ENCODE results near the gene HYOU1.
"Not testable (repeated sequence)": the region's sequence is repeated elsewhere in the genome, so short reads cannot be mapped to it uniquely, and the experiment has no call there.

HYOU1 gene

DNA sequence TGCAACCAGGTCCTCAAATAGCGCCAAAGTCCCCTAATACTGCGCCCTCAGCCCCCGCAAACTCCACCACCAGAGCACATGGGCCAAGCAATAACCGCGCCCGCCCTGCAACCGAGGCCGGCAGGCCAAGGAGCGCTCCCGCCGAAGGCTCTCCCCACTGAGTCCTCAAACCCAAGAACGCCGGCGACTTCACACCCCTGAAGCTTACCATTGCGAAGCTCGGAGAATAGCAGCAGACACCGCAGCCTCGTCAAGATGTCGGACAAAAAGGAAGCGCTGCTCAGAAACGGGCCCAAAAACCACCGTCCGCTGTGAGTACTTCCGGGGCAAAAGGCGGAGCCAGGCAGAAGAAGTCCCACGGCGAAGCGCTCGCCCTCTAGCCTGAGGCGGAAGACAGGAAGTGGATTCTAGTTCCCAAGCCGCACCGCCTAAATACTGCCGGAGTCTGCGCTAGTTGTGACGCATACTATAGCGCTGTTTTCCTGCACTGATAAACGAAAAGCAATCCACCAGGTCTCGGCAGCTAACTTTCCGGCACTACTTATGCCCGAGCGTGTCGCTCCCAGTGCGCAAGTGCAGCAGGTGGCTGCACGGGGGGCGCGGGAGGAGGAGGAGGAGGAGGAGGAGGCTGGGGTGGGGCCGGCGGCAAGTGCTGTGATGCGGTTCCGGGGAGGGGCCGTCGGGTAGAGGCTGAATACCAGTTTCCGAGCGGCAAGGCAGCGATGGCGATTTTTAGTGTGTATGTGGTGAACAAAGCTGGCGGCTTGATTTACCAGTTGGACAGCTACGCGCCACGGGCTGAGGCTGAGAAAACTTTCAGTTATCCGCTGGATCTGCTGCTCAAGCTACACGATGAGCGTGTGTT is 38.7 kb downstream of the HYOU1 start, which contains the start of the genes RPS25 and TRAPPC4:
TSS of gene RPS25 (minus strand) at position 270 of the 865 bp plus-strand sequence. CDS start at position 211, 59 bp downstream.
TSS of gene TRAPPC4 (plus strand) at position 693 of the 865 bp plus-strand sequence. CDS start at position 723, 30 bp downstream.
- DNase-seq (ENCODE audit: low read depth) = peak; percentile 78

DNA sequence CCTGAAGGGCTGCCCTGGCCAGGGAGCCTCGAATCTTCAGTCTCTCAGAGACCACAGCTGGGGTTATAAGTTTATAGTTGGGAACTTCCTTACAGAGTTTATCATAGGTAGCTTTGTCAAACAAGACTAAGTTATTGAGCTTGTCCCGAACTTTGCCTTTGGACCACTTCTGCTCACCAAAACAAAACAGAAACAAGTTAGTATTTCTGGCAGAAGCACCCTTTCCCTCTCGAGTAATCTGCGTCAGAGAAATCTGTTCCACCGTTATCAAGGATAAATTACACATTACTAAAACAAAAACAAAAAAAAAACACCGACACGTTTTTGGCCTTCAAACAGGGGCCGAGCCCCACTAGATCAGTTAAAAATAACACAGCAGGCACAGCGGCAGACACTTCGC is 39.6 kb downstream of the HYOU1 start:
- DNase-seq (ENCODE audit: low read depth) = not testable (repeated sequence)

DNA sequence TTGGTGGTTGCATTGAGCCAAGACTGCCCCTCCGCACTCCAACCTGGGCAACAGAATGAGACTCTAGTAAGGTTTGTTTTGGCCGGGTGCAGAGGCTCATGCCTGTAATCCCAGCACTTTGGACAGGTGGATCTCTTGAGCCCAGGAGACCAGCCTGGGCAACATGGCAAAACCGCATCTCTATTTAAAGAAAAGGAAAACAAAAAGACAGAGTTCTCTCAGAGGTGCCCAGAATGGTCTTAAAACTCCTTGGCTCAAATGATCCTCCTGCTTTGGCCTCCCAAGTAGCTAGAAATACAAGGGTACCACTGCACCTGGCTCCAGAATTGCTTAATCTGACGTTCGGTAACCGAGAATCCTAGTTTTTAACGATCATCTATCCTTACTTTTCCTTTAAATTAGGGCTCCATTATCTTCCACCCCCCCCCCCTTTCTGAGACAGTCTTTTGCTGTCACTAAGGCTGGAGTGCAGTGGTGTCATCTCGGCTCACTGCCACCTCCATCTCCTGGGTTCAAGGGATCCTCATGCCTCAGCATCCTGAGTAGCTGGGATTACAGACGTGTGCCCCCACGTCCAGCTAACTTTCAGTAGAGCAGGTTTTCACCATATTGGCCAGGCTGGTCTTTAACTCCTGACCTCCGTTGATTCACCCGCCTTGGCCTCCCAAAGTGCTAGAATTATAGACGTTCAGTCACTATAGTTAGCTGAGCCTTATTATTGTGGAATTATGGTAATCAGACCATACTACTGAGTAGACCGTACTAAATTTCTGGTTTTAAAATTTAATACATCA is 40.6 kb downstream of the HYOU1 start:
- DNase-seq (ENCODE audit: low read depth) = no peak

DNA sequence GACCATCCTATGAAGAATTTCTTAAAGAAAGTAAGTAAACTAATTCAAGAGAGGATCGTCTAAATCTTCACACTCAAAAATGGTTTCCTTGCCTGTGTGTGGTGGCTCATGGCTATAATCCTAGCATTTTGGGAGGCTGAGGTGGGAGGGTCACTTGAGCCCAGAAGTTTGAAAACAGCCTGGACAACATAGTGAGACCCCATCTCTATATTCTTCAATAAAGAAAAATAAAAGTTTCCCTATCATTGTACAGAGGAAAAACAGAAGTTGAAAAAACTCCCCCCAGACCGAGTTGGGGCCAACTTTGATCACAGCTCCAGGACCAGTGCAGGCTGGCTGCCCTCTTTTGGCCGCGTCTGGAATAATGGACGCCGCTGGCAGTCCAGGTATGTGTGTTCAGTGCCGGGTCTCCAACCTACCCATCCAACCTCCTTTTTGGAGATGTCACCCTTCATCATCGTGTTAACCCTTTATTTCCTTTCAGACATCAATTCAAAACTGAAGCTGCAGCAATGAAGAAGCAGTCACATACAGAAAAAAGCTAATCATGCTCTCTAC is 41.9 kb downstream of the HYOU1 start:
- no peak for DNase-seq (ENCODE audit: low read depth)

DNA sequence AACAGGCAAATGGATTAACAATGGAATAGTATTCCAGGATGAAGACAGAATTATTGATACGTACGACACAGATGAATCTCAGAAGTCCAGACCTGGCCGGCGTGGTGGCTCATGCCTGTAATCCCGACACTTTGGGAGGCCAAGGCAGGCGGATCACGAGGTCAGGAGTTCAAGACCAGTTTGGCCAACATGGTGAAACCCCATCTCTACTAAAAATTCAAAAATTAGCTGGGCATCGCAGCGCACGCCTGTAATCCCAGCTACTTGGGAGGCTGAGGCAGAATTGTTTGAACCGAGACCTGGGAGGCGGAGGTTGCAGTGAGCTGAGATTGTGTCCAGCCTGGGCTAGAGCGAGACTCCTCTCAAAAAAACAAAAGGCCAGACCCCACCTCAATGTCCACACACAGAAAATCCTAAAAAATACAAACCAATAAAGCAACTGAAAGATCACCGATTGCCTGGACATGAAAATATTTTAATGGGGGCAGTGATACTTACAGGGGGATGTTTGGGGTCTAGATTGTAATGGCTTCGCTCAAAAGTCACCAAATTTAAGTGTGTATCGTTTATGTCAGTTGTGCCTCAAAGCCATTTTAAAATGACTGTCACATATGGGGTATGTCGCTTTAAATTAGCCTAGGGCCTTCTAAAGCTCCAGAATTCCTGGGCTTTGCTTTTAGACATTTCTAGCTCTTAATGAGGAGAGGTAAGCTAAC is 42.6 kb downstream of the HYOU1 start:
- DNase-seq (ENCODE audit: low read depth) = no peak

DNA sequence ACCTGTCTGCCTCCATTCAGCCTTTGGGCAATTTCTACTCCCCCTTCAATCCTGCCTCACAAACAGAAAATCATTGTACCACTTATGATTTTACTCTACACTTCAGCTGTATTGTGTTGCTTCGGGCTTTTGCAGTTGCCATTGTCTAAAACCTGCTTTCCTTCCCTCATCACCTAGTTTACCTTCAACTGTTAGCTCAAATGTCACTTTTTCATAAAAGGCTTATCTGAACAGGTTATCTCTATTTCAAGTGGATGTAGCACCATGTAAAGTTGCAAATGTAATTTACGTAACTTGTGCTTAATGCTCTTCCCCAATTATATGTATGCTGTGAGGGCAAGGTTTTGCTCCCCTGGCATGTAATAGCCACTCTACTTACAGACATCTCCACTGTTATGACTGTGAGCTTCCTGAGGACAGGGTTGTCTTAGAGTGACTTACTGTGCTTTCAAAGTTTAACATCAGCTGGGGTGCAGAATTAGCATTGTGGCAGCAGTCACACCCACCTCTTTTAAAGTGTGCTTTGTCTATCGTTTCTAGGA is 44.3 kb downstream of the HYOU1 start:
- DNase-seq (ENCODE audit: low read depth) = no peak

DNA sequence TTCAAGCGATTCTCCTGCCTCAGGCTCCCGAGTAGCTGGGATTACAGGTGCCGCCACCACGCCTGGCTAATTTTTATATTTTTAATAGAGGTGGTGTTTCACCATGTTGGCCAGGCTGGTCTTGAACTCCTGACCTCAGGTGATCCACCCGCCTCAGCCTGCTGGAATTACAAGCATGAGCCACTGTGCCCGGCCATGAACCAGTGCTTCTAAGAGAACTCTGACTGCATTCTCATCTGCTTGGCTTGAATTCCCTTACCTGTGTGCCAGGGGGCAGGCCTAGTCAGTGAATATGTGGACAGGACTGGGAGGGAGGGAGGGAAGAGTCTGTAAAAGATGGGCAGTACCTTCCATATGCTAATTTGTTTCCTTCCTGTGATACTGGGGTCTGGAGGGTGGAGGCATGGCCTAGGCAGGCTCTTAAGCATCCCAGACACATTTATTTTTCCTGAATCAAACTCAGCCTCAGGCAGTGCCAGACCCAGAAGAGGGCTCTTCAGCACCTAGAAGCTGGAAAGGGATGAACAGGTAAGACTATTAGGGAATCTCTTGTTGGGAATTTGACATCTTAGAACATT is 45.4 kb downstream of the HYOU1 start:
- no peak for DNase-seq (ENCODE audit: low read depth)

DNA sequence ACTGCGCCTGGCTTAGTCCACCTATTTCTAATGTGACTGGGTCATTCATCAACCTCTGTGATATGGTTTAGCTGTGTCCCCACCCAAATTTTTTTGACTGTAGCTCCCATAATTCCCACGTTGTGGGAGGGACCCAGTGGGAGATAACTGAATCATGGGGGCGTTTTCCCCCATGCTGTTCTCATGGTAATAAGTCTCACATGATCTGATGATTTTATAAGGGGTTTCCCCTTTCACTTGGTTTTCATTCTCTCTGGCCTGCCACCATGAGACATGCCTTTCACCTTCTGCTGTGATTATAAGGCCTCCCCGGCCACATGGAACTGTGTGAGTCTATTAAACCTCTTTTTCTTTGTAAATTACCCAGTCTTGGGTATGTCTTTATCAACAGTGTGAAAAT is 50.3 kb downstream of the HYOU1 start:
- DNase-seq (ENCODE audit: low read depth) = no peak

DNA sequence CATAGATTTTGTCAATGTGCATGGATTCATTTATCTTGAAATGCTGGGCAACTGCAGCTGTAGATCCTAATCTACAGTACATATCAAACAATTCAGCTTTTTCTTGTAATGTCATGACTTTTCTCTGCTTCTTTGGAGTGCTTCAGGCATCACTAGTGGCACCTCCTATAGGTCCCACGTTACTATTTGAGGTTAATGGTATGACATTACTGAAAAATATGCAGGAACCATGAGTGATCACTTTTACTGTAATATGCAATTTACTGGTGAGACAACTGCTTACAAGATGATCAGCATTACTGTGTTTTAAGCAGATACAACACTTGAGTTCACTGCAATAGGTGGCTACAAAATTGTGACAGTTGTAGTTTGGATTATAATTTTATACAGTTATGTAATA is 56.1 kb downstream of the HYOU1 start:
- DNase-seq (ENCODE audit: low read depth) = no peak

DNA sequence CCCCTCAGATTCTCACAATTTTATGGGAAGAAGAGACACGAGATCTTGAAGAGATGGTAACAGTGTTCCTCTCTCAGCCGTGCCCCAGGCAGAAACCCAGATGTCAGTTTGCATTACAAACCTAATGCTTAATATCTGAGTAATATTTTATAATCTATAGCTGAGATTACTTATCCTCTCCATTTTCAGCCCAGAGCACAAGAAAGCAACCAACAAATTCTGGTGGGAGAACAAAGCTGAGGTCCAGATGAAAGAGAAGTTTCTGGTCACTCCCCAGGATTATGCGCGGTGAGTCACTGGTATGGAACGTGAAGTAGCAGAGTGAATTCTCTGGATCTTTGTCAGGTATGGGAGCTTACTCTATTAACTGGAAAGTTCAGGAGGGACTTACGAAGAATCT is 58.2 kb downstream of the HYOU1 start:
- peak; percentile 68 for DNase-seq (ENCODE audit: low read depth)

DNA sequence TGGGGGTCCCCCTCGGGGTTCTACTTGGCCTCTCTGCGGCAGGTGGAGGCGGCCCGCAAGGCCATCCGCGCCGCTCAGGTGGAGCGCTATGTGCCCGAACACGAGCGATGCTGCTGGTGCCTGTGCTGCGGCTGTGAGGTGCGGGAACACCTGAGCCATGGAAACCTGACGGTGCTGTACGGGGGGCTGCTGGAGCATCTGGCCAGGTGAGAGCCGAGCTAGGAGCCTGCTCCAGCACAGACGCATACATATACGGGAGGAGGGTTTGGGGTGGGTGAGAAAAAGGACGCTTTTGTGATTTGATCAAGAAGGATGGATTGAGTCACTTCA is 58.7 kb downstream of the HYOU1 start:
- no peak for DNase-seq (ENCODE audit: low read depth)

DNA sequence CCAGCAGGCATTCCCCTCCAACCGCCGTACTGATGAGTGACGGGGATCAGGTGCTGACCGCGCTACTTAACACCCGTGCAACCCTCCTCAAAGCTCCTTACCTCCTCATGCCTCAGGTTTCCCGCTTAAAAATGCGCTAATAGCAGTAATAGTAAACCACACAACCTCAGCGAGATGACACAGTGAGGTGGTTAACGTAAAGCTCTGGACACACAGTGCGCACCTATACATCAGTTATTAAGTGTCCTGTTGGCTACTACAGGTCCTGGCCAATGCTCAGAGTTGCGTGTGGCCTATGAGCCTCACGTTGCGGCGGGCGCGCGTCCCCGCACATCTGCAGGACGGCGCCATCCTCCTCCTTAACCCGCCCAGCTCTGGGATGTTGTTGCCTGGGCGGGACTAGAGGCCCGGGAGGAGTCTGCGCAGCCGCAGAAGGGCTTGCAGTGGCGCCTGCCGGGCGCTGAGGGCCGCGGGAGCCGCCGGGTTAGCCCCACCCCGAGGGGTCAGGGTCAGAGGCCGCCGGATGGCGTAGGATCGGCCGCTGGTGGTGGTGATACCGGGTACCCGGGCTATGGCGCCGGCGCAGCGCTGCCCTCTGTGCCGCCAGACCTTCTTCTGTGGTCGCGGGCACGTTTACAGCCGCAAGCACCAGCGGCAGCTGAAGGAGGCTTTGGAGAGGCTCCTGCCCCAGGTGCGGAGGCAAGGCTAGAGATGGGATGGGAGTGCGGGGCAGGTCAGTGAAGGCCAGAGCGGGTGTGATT is 59.2 kb downstream of the HYOU1 start, which contains the start of gene CENATAC:
TSS of gene CENATAC (plus strand) at position 512 of the 761 bp plus-strand sequence. CDS start at position 572, 60 bp downstream.
- DNase-seq (ENCODE audit: low read depth) = peak; percentile 52

DNA sequence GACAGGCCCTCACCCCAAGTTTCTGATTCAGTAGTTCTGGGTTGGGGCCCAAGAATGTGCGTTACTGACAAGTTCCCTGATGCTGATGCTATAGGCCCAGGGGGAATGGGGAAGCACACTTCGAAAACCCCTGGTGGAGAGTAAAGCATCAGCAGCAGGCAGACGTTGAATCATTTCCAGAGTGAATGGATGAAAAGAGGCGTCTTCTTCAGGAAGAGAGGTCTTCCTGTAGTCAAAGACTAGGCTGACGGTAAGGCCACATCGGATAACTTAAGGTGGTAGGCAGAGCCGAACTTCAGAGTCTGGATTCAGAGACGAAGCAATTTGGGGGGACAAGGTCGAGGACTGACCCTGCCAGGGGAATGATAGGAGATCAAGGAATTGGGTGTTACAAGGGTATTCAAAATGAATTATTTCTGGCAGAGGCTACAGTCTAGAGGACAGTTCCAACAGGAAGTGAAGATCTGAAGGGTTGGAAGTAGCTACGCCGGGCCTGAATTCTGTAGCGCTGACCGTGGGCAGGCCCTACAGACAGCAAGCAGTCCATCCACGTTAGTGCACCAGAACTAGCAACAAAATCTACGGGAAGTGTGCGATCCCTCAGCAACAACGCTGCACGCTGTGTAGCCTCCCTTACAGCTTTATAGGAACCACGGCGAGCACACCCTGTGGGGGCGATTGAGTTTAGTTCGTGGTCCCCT is 59.9 kb downstream of the HYOU1 start:
- no peak for DNase-seq (ENCODE audit: low read depth)
